ENCODE data around the gene KPRP.

Gene KPRP

DNA sequence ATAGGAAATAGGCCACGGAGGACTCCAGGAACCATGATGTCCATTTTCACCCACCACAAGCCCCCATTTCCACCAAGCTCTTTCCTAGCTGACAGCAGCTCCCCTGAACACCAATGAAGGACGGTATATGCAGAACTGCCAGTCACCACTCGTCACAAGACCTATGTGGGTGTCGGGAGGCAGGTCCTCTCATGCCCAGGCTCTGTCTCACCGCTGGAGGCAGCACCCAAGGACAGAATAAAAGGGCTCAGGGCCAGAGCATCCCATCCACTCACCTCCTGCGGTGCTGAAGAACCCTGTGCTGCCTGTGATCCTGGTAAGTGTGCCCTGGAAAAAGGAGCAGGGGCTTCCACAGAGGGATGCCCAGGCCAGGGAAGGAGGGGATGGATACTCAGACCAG lies 17.1 kb downstream of the KPRP start, which contains the start of gene LCE1F:
Gene LCE1F (plus strand): TSS at position 266 of the 400 bp plus-strand sequence. CDS start 1,232 bp downstream, outside the sequence.
- DNase-seq = peak; percentile 32
- Histone ChIP-seq H3K4me3 (ENCODE audit: low read depth, low read length) (no peak within 1 kb of the TSS), H3K27me3 (ENCODE audit: insufficient read depth, low read depth, severe bottlenecking) (peaks cover 79% of the 10 kb centered on the region), H3K27ac (no peak within 1 kb of the TSS), H3K9me3 (ENCODE audit: severe bottlenecking) (no peaks in the 10 kb centered on the region), H3K36me3 (no peaks in the 10 kb centered on the region)
- peak; percentile 60 for TF ChIP-seq CTCF (IDR thresholded peaks at IDR 0.05; ENCODE audit: low read depth, low read length)

- Histone ChIP-seq H3K36me3 (no peaks in the 10 kb centered on the region), H3K4me3 (ENCODE audit: low read depth, low read length) (no peak overlapping the region), H3K9me3 (ENCODE audit: severe bottlenecking) (no peaks in the 10 kb centered on the region), H3K27me3 (ENCODE audit: insufficient read depth, low read depth, severe bottlenecking) (peaks cover 80% of the 10 kb centered on the region), H3K27ac (no peak overlapping the region)
- DNase-seq = no peak
- no peak for TF ChIP-seq CTCF (IDR thresholded peaks at IDR 0.05; ENCODE audit: low read depth, low read length)
Observed at GRCh38 chr1:152776361-152776760, 18.5 kb downstream of the KPRP start.

DNA sequence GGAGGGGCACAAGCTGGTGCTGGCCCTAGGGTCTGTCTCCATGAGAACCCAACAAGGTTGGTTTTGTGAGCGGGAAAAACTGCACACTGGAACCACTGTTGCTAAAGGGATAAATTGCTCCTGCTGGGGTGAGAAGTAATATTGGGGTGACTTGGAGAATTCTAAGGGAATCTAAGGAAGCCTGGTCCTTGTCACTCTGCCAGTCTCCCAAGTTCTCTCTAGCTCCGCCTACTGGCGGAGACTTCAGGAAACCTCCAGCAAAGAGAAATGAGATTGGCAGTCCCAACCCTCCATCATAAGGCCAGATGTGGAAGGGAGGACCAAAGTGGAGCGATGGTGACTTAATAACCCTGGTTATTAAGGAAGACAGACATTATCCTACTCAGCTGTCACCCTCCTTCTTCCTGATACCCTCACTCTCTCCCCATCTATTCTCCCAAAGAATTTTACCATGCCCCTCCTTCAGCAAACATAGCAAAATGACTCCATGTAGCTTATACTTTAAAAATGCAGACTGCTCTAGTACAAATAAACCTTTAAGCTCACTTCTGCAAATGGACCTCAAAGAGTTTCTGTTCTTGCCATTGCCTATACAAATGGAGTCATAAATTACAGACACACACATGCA lies 19.8 kb downstream of the KPRP start:
- no peak overlapping the region for H3K27ac ChIP-seq
- no peak overlapping the region for H3K4me3 ChIP-seq (ENCODE audit: low read depth, low read length)
- peaks cover 90% of the 10 kb centered on the region for H3K27me3 ChIP-seq (ENCODE audit: insufficient read depth, low read depth, severe bottlenecking)
- DNase-seq = peak; percentile 66
- no peaks in the 10 kb centered on the region for H3K36me3 ChIP-seq
- TF ChIP-seq CTCF (IDR thresholded peaks at IDR 0.05; ENCODE audit: low read depth, low read length) = peak; percentile 86
- no peaks in the 10 kb centered on the region for H3K9me3 ChIP-seq (ENCODE audit: severe bottlenecking)

DNA sequence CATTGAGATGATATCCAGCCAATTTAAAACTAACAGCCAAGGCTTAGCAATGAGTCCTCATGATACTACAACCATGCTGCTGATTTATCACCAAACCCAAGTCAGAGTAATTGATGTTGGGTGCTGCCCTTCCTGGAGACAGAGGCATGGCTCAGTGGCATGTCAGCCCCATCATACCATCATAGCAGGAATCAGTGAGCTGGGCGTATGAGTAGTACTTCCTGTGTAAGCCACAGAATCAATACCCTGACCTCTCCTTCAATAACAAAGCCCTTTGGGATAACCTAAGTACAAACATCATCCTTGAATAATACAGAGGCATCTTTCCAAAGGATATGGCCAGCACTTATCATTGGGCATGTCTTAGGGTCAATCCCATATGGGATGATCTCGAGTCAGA lies 25.3 kb downstream of the KPRP start:
- TF ChIP-seq CTCF (IDR thresholded peaks at IDR 0.05; ENCODE audit: low read depth, low read length) = no peak
- H3K4me3 ChIP-seq (ENCODE audit: low read depth, low read length) = no peak overlapping the region
- no peak overlapping the region for H3K27ac ChIP-seq
- H3K27me3 ChIP-seq (ENCODE audit: insufficient read depth, low read depth, severe bottlenecking) = peaks cover 88% of the 10 kb centered on the region
- no peak for DNase-seq
- no peaks in the 10 kb centered on the region for H3K9me3 ChIP-seq (ENCODE audit: severe bottlenecking)
- H3K36me3 ChIP-seq = no peaks in the 10 kb centered on the region

DNA sequence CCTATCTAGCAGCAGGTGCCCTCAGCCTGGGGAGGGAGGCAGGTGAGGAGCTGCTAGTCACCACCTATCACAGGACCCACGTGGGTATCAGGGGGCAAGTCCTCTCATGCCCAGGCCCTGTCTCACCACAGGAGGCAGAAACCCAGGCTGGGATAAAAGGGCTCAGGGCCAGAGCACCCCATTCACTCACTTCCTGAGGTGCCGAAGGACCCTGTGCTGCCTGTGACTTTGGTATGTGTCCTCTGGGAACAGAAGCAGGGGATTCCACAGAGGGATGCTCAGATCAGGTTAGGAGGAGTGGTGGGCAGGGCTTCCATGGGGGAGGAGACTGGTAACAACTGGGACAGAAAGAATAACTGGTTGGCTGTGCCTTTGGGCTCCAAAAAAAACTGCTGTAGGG lies 28.3 kb downstream of the KPRP start, which contains the start of gene LCE1E:
Gene LCE1E (plus strand): TSS at position 181 of the 400 bp plus-strand sequence. CDS start 1,043 bp downstream, outside the sequence.
- Histone ChIP-seq H3K36me3 (no peaks in the 10 kb centered on the region), H3K27me3 (ENCODE audit: insufficient read depth, low read depth, severe bottlenecking) (peaks cover 60% of the 10 kb centered on the region), H3K9me3 (ENCODE audit: severe bottlenecking) (no peaks in the 10 kb centered on the region), H3K27ac (no peak within 1 kb of the TSS), H3K4me3 (ENCODE audit: low read depth, low read length) (no peak within 1 kb of the TSS)
- no peak for DNase-seq
- TF ChIP-seq CTCF (IDR thresholded peaks at IDR 0.05; ENCODE audit: low read depth, low read length) = no peak

DNA sequence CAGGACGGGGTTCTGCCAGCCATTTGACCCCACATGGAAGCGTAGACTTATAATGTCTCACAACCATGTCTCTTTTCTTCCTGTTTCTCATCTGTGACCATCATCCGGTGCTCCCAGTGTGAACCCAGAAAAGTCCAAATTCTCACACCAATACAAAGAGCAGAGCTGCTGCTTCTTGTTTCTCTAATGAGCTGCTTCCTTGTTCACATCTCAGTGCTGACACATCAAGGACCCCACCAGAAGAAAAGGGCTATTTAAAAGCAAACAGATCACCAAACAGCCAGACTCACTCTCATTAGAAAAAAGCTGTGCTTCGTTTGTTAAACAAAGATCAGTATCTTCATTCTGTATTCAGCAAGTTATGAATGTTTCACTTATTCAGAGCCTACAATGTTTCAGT lies 37.9 kb downstream of the KPRP start:
- H3K27ac ChIP-seq = no peak overlapping the region

More for the DNA sequence above, 37.9 kb downstream of the KPRP start:
- DNase-seq = no peak
- Histone ChIP-seq H3K4me3 (ENCODE audit: low read depth, low read length) (no peak overlapping the region), H3K36me3 (no peaks in the 10 kb centered on the region), H3K9me3 (ENCODE audit: severe bottlenecking) (peaks cover 2% of the 10 kb centered on the region), H3K27me3 (ENCODE audit: insufficient read depth, low read depth, severe bottlenecking) (peaks cover 25% of the 10 kb centered on the region)
- no peak for TF ChIP-seq CTCF (IDR thresholded peaks at IDR 0.05; ENCODE audit: low read depth, low read length)

All from WERI-Rb-1 (cell line).